ENCODE results near the gene CAPZA1. TPM values are rescaled to one million over a fixed set of nuclear protein-coding genes. Genes with fewer than 3 reads are reported as not detected.

Gene CAPZA1
- total and polyA plus RNA-seq, 2 experiments from 2014 or later = 109 to 177 TPM

DNA sequence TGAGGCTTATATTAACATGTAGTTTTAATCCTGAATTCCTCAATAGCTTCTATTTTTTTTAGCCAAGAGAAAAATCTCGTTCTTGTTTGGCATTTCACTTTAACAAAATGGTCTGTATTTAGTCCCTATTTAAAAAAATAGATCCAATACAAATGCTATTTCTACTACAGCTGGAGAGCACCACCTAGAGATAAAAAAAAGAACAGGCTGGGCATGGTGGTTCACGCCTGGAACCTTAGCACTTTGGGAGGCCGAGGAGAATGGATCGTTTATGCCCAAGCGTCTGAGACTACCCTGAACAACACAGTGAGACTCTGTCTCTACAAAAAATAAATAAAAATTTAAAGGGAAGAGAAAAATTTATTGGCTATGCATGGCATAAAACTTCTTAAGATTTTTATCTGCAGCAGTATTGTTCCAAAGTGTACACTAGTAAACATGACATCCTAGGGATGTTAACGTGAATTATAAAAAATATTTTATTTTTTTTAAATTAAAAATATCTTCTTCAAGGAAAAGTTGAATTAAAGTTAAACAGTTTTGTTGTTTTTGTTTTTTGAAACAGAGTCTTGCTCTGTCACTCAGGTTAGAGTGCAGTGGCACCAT is 5.1 kb upstream of the CAPZA1 start:
- H3K79me2 ChIP-seq = peaks cover 54% of the 10 kb centered on the region
- H3K27me3 ChIP-seq = no peaks in the 10 kb centered on the region
- 79% methylated on average over 6 of the region's 6 CpGs for WGBS (ENCODE audit: low lambda C conversion rate, missing lambda C conversion rate)

GRCh38 chr1:112618114-112618720 is 1.4 kb upstream of the CAPZA1 start:
- Histone ChIP-seq H3K9me2 (replicated peaks; ENCODE audit: insufficient read depth) (no peaks in the 10 kb centered on the region), H3K9me3 (ENCODE audit: low read depth) (no peaks in the 10 kb centered on the region), H3K36me3 (replicated peaks; ENCODE audit: insufficient read depth, low read depth) (no peaks in the 10 kb centered on the region), H3K79me2 (peaks cover 76% of the 10 kb centered on the region), H2AFZ (peak overlapping the region; percentile 75), H3K4me2 (peak overlapping the region; percentile 87), H3K27me3 (no peaks in the 10 kb centered on the region), H4K20me1 (ENCODE audit: insufficient read depth, poor library complexity, severe bottlenecking) (peaks cover 22% of the 10 kb centered on the region), H3K27ac (peak overlapping the region; percentile 100), H3K4me3 (peak overlapping the region; percentile 74), H3K4me1 (ENCODE audit: insufficient read depth) (peaks cover 25% of the 10 kb centered on the region)
- TF ChIP-seq CTCF (IDR thresholded peaks at IDR 0.05; ENCODE audit: poor library complexity) (no peak), EZH2 (IDR thresholded peaks at IDR 0.05; ENCODE audit: borderline replicate concordance) (no peak), EZH2phosphoT487 (IDR thresholded peaks at IDR 0.05; ENCODE audit: low read depth, severe bottlenecking, unreplicated experiment) (no peak)
- peak; percentile 17 for DNase-seq (ENCODE audit: low spot score)
- WGBS (ENCODE audit: low lambda C conversion rate, missing lambda C conversion rate) = 4% methylated on average over 12 of the region's 12 CpGs

More for the DNA sequence above, 5.1 kb upstream of the CAPZA1 start:
- no peak for TF ChIP-seq EZH2 (IDR thresholded peaks at IDR 0.05; ENCODE audit: borderline replicate concordance)
- no peak for TF ChIP-seq EZH2phosphoT487 (IDR thresholded peaks at IDR 0.05; ENCODE audit: low read depth, severe bottlenecking, unreplicated experiment)
- TF ChIP-seq CTCF (IDR thresholded peaks at IDR 0.05; ENCODE audit: poor library complexity) = peak; percentile 56
- Histone ChIP-seq H3K9me2 (replicated peaks; ENCODE audit: insufficient read depth) (no peaks in the 10 kb centered on the region), H3K27ac (no peak overlapping the region), H2AFZ (no peak overlapping the region), H3K9me3 (ENCODE audit: low read depth) (no peaks in the 10 kb centered on the region), H3K4me3 (no peak overlapping the region), H3K4me2 (no peak overlapping the region), H4K20me1 (ENCODE audit: insufficient read depth, poor library complexity, severe bottlenecking) (no peaks in the 10 kb centered on the region), H3K36me3 (replicated peaks; ENCODE audit: insufficient read depth, low read depth) (no peaks in the 10 kb centered on the region), H3K4me1 (ENCODE audit: insufficient read depth) (peaks cover 9% of the 10 kb centered on the region)
- DNase-seq (ENCODE audit: low spot score) = peak; percentile 38

- TF ChIP-seq EZH2 (IDR thresholded peaks at IDR 0.05; ENCODE audit: borderline replicate concordance) (no peak), EZH2phosphoT487 (IDR thresholded peaks at IDR 0.05; ENCODE audit: low read depth, severe bottlenecking, unreplicated experiment) (no peak), CTCF (IDR thresholded peaks at IDR 0.05; ENCODE audit: poor library complexity) (no peak)
- WGBS (ENCODE audit: low lambda C conversion rate, missing lambda C conversion rate) = under 1% methylated on average over 41 of the region's 48 CpGs
- Histone ChIP-seq H3K9me3 (ENCODE audit: low read depth) (no peaks in the 10 kb centered on the region), H4K20me1 (ENCODE audit: insufficient read depth, poor library complexity, severe bottlenecking) (peaks cover 27% of the 10 kb centered on the region), H3K4me2 (peak within 1 kb of the TSS; percentile 87), H3K9me2 (replicated peaks; ENCODE audit: insufficient read depth) (no peaks in the 10 kb centered on the region), H3K79me2 (peaks cover 81% of the 10 kb centered on the region), H3K4me1 (ENCODE audit: insufficient read depth) (peaks cover 25% of the 10 kb centered on the region), H3K27me3 (no peaks in the 10 kb centered on the region), H3K27ac (peak within 1 kb of the TSS; percentile 100), H3K36me3 (replicated peaks; ENCODE audit: insufficient read depth, low read depth) (no peaks in the 10 kb centered on the region), H2AFZ (peak within 1 kb of the TSS; percentile 75), H3K4me3 (peak within 1 kb of the TSS; percentile 74)
- peak; percentile 79 for DNase-seq (ENCODE audit: low spot score)
Observed at GRCh38 chr1:112618721-112619517, 713 bp upstream of the CAPZA1 start, which contains the start of gene ST7L. ST7L (minus strand) TSS chr1:112619141; CDS start chr1:112619113, 28 bp downstream.

Data from hepatocyte (in vitro differentiated cells).